Loucy (cell line): ENCODE data around the gene DNAH14.

Experiments
- CTCF ChIP-seq: fragments of 200-600 bp; sonication (generic); conservative IDR thresholded peaks from 2 replicates; pipeline ENCODE4 v1.5.1; 2014; ENCODE audit warnings: mild to moderate bottlenecking, antibody characterized with exemption, low read length
- EZH2phosphoT487 ChIP-seq: fragments of 200-600 bp; IDR thresholded peaks from 2 replicates; pipeline ENCODE4 v1.6.1; 2018; ENCODE audit warnings: antibody characterized with exemption, mild to moderate bottlenecking, moderate library complexity, borderline replicate concordance

GRCh38 chr1:225361176-225361575 is 431.7 kb downstream of the DNAH14 start:
- TF ChIP-seq CTCF (no peak), EZH2phosphoT487 (no peak)
